GM13976 (cell line): ENCODE measurements around the gene EDNRA.
A peak's percentile ranks its signal among the peaks of the same experiment; 100 is the strongest.
"Not testable (repeated sequence)": the region's sequence is repeated elsewhere in the genome, so short reads cannot be mapped to it uniquely, and the experiment has no call there.

Experiments
- DNase-seq: peaks from one replicate; pipeline ENCODE4 v3.0.0; 2012; ENCODE audit warnings: low spot score
- in situ Hi-C: fragments of 300-500 bp; cut with MboI; formaldehyde crosslinking; loops from one replicate; pipeline ENCODE4 v1.12.0; 2022; ENCODE audit warnings: low sequenced_read_pairs, mixed read lengths, inconsistent platforms; ENCODE audit not compliant: unreplicated experiment
- TF ChIP-seq, protein P1 (sequence below): IDR thresholded peaks from 2 replicates; pipeline ENCODE4 v1.5.1; 2012; ENCODE audit warnings: borderline replicate concordance, mild to moderate bottlenecking; ENCODE audit not compliant: insufficient read depth; ENCODE audit errors: extremely low read depth, missing control alignments, control extremely low read depth

EDNRA gene

GRCh38 chr4:147480891-147481576 is at the start of gene EDNRA:
Gene EDNRA (plus strand): TSS chr4:147481097. CDS start chr4:147485682, 4,585 bp downstream.
- peak; percentile 25 for DNase-seq
- TF ChIP-seq, protein P1, sequence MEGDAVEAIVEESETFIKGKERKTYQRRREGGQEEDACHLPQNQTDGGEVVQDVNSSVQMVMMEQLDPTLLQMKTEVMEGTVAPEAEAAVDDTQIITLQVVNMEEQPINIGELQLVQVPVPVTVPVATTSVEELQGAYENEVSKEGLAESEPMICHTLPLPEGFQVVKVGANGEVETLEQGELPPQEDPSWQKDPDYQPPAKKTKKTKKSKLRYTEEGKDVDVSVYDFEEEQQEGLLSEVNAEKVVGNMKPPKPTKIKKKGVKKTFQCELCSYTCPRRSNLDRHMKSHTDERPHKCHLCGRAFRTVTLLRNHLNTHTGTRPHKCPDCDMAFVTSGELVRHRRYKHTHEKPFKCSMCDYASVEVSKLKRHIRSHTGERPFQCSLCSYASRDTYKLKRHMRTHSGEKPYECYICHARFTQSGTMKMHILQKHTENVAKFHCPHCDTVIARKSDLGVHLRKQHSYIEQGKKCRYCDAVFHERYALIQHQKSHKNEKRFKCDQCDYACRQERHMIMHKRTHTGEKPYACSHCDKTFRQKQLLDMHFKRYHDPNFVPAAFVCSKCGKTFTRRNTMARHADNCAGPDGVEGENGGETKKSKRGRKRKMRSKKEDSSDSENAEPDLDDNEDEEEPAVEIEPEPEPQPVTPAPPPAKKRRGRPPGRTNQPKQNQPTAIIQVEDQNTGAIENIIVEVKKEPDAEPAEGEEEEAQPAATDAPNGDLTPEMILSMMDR = no peak
- in situ Hi-C loops = no loop called here

GRCh38 chr4:147434370-147434769 is 46.5 kb upstream of the EDNRA start:
- DNase-seq, in situ Hi-C loops: not testable (repeated sequence)

- no peak for DNase-seq
- in situ Hi-C loops = no loop called here
- TF ChIP-seq, protein P1 = no peak
Measured at GRCh38 chr4:147440442-147440841, 40.5 kb upstream of the EDNRA start.

DNA sequence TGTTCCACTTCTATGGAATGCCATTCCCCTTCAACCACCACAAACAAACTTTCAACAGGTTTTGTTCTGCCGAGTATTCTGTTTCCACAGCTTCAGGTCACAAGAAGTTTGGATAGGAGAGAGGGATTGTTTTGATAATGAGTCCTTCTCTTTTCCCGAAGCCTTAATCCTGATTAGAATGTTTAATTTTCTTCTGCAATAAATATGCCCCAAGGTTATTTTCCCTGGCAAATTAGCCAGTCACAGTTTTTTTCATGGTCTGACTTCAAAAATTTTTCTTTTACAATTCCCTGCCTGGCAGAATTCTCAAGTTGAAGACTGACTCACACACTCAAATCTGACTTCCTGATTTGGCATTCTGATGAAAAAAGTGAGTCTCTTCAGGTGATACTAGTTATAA is 33.1 kb upstream of the EDNRA start:
- TF ChIP-seq, protein P1 = no peak
- in situ Hi-C loops = no loop called here
- DNase-seq = no peak

GRCh38 chr4:147453561-147454141 is 27.2 kb upstream of the EDNRA start:
- DNase-seq = no peak
- TF ChIP-seq, protein P1 = no peak
- in situ Hi-C loops = no loop called here

- TF ChIP-seq, protein P1 = no peak
- no peak for DNase-seq
- in situ Hi-C loops = no loop called here
Measured at GRCh38 chr4:147456706-147457105, 24.2 kb upstream of the EDNRA start.

- in situ Hi-C loops = no loop called here
- TF ChIP-seq, protein P1 = no peak
- no peak for DNase-seq
Measured at GRCh38 chr4:147461161-147461560, 19.7 kb upstream of the EDNRA start.
